ENCODE data around the gene NEUROD1. TPM values are rescaled to one million over a fixed set of nuclear protein-coding genes. Genes with fewer than 3 reads are reported as not detected.

NEUROD1 gene
- total RNA-seq, 2 donors from 2014 or later: not detected

DNA sequence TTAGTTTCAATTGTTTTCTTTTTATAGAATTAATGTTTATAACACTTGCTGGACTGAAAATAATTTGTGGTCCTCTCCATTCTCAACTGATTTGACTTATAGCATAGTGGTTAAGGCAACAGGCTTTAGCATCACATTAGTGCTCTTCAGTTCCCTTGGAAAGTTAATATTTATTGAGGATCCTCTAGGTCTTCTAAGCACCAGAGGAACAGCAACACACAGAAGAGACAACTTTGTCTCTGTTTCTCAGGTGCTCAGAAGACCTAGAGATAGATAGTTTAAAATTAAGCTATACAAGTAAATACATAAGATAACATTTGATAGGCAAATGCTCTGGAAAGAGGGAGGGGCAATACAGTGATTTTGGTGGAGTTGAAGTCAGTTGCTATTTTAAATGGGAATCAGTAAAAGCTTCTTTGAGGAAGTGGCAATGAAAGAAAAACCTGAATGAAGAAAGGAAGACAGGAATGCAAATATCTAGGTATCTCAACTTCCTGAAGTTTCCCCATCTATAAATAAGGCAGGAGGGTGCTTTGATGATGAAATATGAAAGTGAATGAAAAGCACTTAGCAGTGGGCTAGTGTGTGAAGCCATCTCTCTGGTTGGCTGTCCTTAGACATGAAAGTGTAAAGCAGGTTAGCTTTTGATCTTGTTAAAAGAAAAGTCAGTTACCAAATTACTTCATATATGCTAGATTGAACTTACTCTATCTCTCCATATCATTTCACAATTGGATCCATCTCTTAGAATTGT lies 7.9 kb downstream of the NEUROD1 start:
- H3K27ac ChIP-seq: no peak overlapping the region
- H3K4me1 ChIP-seq (ENCODE audit: control insufficient read depth in 1 of 2, low read depth in 2 of 2): no peaks in the 10 kb centered on the region
- TF ChIP-seq, protein P1, sequence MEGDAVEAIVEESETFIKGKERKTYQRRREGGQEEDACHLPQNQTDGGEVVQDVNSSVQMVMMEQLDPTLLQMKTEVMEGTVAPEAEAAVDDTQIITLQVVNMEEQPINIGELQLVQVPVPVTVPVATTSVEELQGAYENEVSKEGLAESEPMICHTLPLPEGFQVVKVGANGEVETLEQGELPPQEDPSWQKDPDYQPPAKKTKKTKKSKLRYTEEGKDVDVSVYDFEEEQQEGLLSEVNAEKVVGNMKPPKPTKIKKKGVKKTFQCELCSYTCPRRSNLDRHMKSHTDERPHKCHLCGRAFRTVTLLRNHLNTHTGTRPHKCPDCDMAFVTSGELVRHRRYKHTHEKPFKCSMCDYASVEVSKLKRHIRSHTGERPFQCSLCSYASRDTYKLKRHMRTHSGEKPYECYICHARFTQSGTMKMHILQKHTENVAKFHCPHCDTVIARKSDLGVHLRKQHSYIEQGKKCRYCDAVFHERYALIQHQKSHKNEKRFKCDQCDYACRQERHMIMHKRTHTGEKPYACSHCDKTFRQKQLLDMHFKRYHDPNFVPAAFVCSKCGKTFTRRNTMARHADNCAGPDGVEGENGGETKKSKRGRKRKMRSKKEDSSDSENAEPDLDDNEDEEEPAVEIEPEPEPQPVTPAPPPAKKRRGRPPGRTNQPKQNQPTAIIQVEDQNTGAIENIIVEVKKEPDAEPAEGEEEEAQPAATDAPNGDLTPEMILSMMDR (IDR thresholded peaks at IDR 0.05): no peak

DNA sequence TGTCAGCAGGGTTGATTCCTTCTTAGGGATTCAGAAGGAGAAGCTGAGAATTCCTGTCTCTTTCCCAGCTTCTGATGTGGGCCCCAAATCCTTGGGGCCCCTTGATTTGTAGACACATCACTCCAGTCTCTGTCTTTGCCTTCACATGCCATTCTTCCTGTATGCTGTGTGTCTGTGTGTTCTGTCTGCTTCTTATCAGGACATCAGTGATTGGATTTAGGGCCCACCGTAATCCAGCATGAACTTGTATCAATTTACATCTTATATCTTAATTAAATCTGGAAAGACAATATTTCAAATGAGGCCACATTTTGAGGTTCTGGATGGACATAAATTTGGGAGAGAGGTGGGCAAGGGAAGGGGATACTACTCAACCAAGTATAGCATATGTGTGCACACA lies 9.7 kb downstream of the NEUROD1 start:
- H3K9me3 ChIP-seq: peaks cover 2% of the 10 kb centered on the region
- H3K36me3 ChIP-seq: no peaks in the 10 kb centered on the region
- H3K4me1 ChIP-seq (ENCODE audit: control insufficient read depth in 1 of 2, low read depth in 2 of 2): no peaks in the 10 kb centered on the region
- H3K27me3 ChIP-seq (replicated peaks; ENCODE audit: insufficient read depth): no peaks in the 10 kb centered on the region
- TF ChIP-seq, protein P1 (IDR thresholded peaks at IDR 0.05): no peak
- DNase-seq (ENCODE audit: low spot score): no peak
- no peak overlapping the region for H3K27ac ChIP-seq
- H3K4me3 ChIP-seq: no peak overlapping the region
- no peak for ATAC-seq (ENCODE audit: insufficient number of reproducible peaks, low FRiP score, low read depth)

More for the DNA sequence above, 7.9 kb downstream of the NEUROD1 start:
- ATAC-seq (ENCODE audit: insufficient number of reproducible peaks, low FRiP score, low read depth): no peak
- H3K27me3 ChIP-seq (replicated peaks; ENCODE audit: insufficient read depth): no peaks in the 10 kb centered on the region
- no peak overlapping the region for H3K4me3 ChIP-seq
- H3K9me3 ChIP-seq: no peaks in the 10 kb centered on the region
- DNase-seq (ENCODE audit: low spot score): no peak
- H3K36me3 ChIP-seq: no peaks in the 10 kb centered on the region

DNA sequence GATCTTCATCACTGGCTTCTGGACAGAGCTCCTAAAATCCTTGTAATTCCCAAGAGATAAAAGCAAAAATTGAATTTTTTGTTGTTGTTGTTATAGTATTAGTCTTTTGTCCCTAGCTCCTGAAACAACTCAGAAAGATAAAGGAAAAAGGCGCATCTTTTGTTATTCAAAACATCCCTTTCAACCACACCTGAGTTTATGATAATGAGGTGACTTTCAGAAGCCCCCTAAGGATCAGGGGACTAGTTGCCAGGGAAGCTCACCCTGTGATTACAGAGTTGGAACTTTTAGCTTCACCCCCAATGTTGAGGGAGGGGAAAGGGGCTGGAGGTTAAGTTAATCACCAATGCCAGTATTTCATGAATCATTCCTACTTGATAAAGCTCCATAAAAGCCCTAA lies 13.1 kb downstream of the NEUROD1 start:
- Histone ChIP-seq H3K4me3 (no peak overlapping the region), H3K9me3 (peaks cover 2% of the 10 kb centered on the region), H3K36me3 (no peaks in the 10 kb centered on the region), H3K27me3 (replicated peaks; ENCODE audit: insufficient read depth) (no peaks in the 10 kb centered on the region), H3K27ac (no peak overlapping the region), H3K4me1 (ENCODE audit: control insufficient read depth in 1 of 2, low read depth in 2 of 2) (no peaks in the 10 kb centered on the region)
- DNase-seq (ENCODE audit: low spot score) (no peak), ATAC-seq (ENCODE audit: insufficient number of reproducible peaks, low FRiP score, low read depth) (no peak)
- TF ChIP-seq, protein P1 (IDR thresholded peaks at IDR 0.05): no peak

DNA sequence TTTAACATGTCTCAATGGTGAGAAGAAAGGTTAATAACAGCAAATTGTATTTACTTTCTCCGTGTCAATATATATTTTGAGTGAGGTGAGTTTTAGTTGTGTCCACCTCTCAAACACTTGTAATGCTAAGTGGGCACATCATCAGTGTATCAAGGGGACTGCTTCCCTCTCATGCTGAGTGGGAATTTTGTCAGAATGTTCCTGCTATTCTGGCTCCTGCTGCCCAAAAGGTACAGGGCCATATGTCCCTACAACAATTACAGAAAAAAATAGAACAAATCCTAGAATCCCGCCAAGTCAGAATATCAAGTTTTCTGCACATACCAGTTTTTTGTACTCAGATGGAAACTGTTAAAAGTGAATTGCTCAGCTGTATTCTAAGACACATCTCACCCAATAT lies 18.0 kb downstream of the NEUROD1 start:
- TF ChIP-seq, protein P1 (IDR thresholded peaks at IDR 0.05): no peak
- Histone ChIP-seq H3K36me3 (no peaks in the 10 kb centered on the region), H3K4me3 (no peak overlapping the region), H3K27ac (no peak overlapping the region), H3K9me3 (peaks cover 2% of the 10 kb centered on the region), H3K4me1 (ENCODE audit: control insufficient read depth in 1 of 2, low read depth in 2 of 2) (peaks cover 2 to 5% of the 10 kb centered on the region in 2 donors), H3K27me3 (replicated peaks; ENCODE audit: insufficient read depth) (no peaks in the 10 kb centered on the region)
- ATAC-seq (ENCODE audit: insufficient number of reproducible peaks, low FRiP score, low read depth): no peak
- DNase-seq (ENCODE audit: low spot score): no peak

DNA sequence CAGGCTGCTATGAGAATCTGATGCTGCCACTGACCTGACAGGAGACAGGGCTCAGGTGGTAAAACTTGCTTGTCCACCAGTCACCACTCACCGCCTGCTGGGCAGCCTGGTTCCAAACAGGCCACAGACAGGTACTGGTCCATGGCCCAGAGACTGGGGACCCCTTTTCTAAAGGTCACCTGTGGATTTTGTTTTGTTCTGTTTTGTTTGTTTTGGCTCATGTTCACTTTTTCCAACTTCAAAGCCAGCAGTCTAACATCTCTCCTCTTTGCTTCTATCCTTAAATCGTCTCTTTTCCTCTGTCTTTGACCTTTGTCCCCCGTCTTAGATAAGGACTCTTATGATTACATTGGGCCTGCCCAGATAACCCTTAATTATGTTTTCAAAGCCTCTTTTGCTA lies 20.1 kb downstream of the NEUROD1 start:
- Histone ChIP-seq H3K36me3 (no peaks in the 10 kb centered on the region), H3K9me3 (no peaks in the 10 kb centered on the region), H3K4me3 (no peak overlapping the region), H3K4me1 (ENCODE audit: control insufficient read depth in 1 of 2, low read depth in 2 of 2) (peaks cover 5 to 8% of the 10 kb centered on the region in 2 donors), H3K27me3 (replicated peaks; ENCODE audit: insufficient read depth) (no peaks in the 10 kb centered on the region), H3K27ac (no peak overlapping the region)
- DNase-seq (ENCODE audit: low spot score) (no peak), ATAC-seq (ENCODE audit: insufficient number of reproducible peaks, low FRiP score, low read depth) (no peak)
- TF ChIP-seq, protein P1 (IDR thresholded peaks at IDR 0.05): no peak
